Measurements from ENCODE around the gene UBA6. TPM values are rescaled to one million over a fixed set of nuclear protein-coding genes. Genes with fewer than 3 reads are reported as not detected.
A peak's percentile ranks its signal among the peaks of the same experiment; 100 is the strongest.

The UBA6 gene
- total and polyA plus RNA-seq, 2 of the 4 experiments (the other 2 are of a cell fraction) = 29.2 to 268 TPM

DNA sequence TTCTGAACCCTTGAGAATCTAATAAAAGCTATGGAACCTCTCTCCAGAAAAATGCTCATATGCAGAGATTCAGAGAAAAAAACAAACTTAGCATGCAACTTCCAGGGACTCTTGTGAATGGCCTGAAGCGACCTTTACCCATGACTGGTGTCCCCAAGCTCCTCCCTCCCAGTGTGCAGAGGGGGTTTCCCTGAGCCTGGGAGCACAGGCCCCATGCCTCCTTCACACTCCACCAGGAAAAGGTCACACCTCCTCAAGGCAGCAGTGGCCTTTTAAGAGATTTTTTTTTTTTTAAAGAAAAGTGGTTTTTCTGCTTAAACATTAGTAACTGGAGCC, 13.3 kb upstream of the UBA6 start:
- WGBS, 2 experiments (ENCODE audit: extremely low coverage in 2 of 2, insufficient read length in 1 of 2) = no CpG with 5 or more reads among the region's 1 CpG
- H3K4ac ChIP-seq (ENCODE audit: low read depth, low read length) = peak overlapping the region; percentile 36
- H4K8ac ChIP-seq (ENCODE audit: low read depth in 2 of 2, low read length in 2 of 2) = no peak overlapping the region
- H3K4me1 ChIP-seq (ENCODE audit: control insufficient read depth, insufficient read depth, low read length) = peaks cover 8% of the 10 kb centered on the region
- no peak overlapping the region for H2BK120ac ChIP-seq (ENCODE audit: low read depth, low read length)
- peak; percentile 52 for ATAC-seq (ENCODE audit: low read depth)
- CTCF ChIA-PET = interaction anchor here (1.0 kb wide), 2 partner anchors 14 to 51 kb away, joined by 3 read pairs; partner anchors contain the start of gene UBA6
- no peak overlapping the region for H3K23ac ChIP-seq (ENCODE audit: low read depth, low read length)
- no peaks in the 10 kb centered on the region for H3K9me3 ChIP-seq (ENCODE audit: control insufficient read depth, insufficient read depth, low read length)
- H3K56ac ChIP-seq (ENCODE audit: extremely low read depth, insufficient read depth, low read length) = no peak overlapping the region
- no peak overlapping the region for H2BK5ac ChIP-seq (ENCODE audit: low read depth, low read length, poor library complexity, severe bottlenecking)
- POLR2A ChIA-PET (ENCODE audit: unreplicated experiment) = no interaction called here
- intact Hi-C loops (cut with micrococcal nuclease) = no loop called here
- peaks cover 14 to 29% of the 10 kb centered on the region in 2 experiments for H3K79me1 ChIP-seq (ENCODE audit: low read depth in 1 of 2, low read length in 2 of 2)
- peaks cover 12% of the 10 kb centered on the region; the same call in 1 of the 2 replicates for H3K9me1 ChIP-seq (ENCODE audit: insufficient read depth, low read length)
- H2BK20ac ChIP-seq (ENCODE audit: low read depth, low read length) = no peak overlapping the region
- no peak overlapping the region for H2BK15ac ChIP-seq (ENCODE audit: low read depth, low read length)
- DNase-seq = no peak
- H3K36me3 ChIP-seq (ENCODE audit: control insufficient read depth, insufficient read depth, low read length) = no peaks in the 10 kb centered on the region
- no peak overlapping the region for H3K27ac ChIP-seq (ENCODE audit: insufficient read depth, low read length)
- TF ChIP-seq, protein P1, sequence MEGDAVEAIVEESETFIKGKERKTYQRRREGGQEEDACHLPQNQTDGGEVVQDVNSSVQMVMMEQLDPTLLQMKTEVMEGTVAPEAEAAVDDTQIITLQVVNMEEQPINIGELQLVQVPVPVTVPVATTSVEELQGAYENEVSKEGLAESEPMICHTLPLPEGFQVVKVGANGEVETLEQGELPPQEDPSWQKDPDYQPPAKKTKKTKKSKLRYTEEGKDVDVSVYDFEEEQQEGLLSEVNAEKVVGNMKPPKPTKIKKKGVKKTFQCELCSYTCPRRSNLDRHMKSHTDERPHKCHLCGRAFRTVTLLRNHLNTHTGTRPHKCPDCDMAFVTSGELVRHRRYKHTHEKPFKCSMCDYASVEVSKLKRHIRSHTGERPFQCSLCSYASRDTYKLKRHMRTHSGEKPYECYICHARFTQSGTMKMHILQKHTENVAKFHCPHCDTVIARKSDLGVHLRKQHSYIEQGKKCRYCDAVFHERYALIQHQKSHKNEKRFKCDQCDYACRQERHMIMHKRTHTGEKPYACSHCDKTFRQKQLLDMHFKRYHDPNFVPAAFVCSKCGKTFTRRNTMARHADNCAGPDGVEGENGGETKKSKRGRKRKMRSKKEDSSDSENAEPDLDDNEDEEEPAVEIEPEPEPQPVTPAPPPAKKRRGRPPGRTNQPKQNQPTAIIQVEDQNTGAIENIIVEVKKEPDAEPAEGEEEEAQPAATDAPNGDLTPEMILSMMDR (conservative IDR thresholded peaks at IDR 0.05; ENCODE audit: low read depth, low read length) = no peak
- TF ChIP-seq RCOR1 (IDR thresholded peaks at IDR 0.05; ENCODE audit: insufficient replicate concordance, low read length) (no peak), MXI1 (IDR thresholded peaks at IDR 0.05; ENCODE audit: borderline replicate concordance, low read depth, low read length) (no peak), CEBPB (IDR thresholded peaks at IDR 0.05; ENCODE audit: low read depth, low read length) (no peak), CHD1 (IDR thresholded peaks at IDR 0.05; ENCODE audit: low read depth, low read length) (no peak)
- TF ChIP-seq, protein P2, sequence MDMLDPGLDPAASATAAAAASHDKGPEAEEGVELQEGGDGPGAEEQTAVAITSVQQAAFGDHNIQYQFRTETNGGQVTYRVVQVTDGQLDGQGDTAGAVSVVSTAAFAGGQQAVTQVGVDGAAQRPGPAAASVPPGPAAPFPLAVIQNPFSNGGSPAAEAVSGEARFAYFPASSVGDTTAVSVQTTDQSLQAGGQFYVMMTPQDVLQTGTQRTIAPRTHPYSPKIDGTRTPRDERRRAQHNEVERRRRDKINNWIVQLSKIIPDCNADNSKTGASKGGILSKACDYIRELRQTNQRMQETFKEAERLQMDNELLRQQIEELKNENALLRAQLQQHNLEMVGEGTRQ (IDR thresholded peaks at IDR 0.05; ENCODE audit: low read depth, low read length) = no peak
- no peak overlapping the region for H2AK5ac ChIP-seq (ENCODE audit: low read depth, low read length)
- no TSS peak for BruUV-seq (replicated peaks)
- H3K27me3 ChIP-seq (ENCODE audit: control insufficient read depth, insufficient read depth, low read length) = no peaks in the 10 kb centered on the region
- in situ Hi-C loops (cut with MboI; ENCODE audit: low sequenced_read_pairs) = no loop called here
- dilution Hi-C loops (cut with HindIII; ENCODE audit: low sequenced_read_pairs, unreplicated experiment) = no loop called here
- H2AFZ ChIP-seq (replicated peaks; ENCODE audit: low read length, poor library complexity) = no peak overlapping the region
- no peak overlapping the region for H3K4me2 ChIP-seq (ENCODE audit: low read depth, low read length)
- H2AK9ac ChIP-seq (replicated peaks; ENCODE audit: low read depth, low read length, poor library complexity) = peak overlapping the region; percentile 6
- H3K4me3 ChIP-seq (ENCODE audit: insufficient read depth, low read depth, low read length) = no peak overlapping the region
- H3K18ac ChIP-seq (ENCODE audit: low read depth, low read length) = no peak overlapping the region
- H3K14ac ChIP-seq (replicated peaks; ENCODE audit: low read depth, low read length) = peak overlapping the region; percentile 37; the same call in 1 of the 2 replicates
- H3K9ac ChIP-seq (ENCODE audit: low read depth, low read length) = no peak overlapping the region
- 0 out of 2 replicates have a peak, but pooled peaks cover 5% of the 10 kb centered on the region for H4K20me1 ChIP-seq (ENCODE audit: insufficient read depth, low read length)
- no peak overlapping the region for H4K5ac ChIP-seq (ENCODE audit: low read depth, low read length)
- H4K91ac ChIP-seq (ENCODE audit: insufficient read depth, low read depth, low read length) = no peak overlapping the region
